ENCODE results near the gene NIT1.

The NIT1 gene

GRCh38 chr1:161117759-161118581 is at the start of gene NIT1, which contains the start of gene PFDN2:
NIT1 (plus strand) TSS chr1:161118105; CDS start chr1:161118177, 72 bp downstream.
PFDN2 (minus strand) TSS chr1:161118037; CDS start chr1:161118026, 11 bp downstream.
- Histone ChIP-seq H3K4me1 (ENCODE audit: control insufficient read depth, insufficient read depth, low read length, unreplicated experiment) (peaks cover 40% of the 10 kb centered on the region), H3K4me3 (ENCODE audit: low read depth, low read length) (peak within 1 kb of the TSS; percentile 93), H3K36me3 (ENCODE audit: insufficient read depth, low read length) (peaks cover 14% of the 10 kb centered on the region; the same call in 1 of the 2 replicates), H2AFZ (ENCODE audit: low read length, unreplicated experiment) (peak within 1 kb of the TSS; percentile 92), H3K27me3 (ENCODE audit: insufficient read depth, low read length) (no peaks in the 10 kb centered on the region), H3K27ac (ENCODE audit: low read depth, low read length) (peak within 1 kb of the TSS; percentile 87), H3K79me2 (ENCODE audit: control insufficient read depth, insufficient read depth, low read length, unreplicated experiment) (peaks cover 57% of the 10 kb centered on the region)

GRCh38 chr1:161068306-161069234 is 49.3 kb upstream of the NIT1 start:
- 0 out of 2 replicates have a peak, but pooled peaks cover 3% of the 10 kb centered on the region for H3K27me3 ChIP-seq (ENCODE audit: insufficient read depth, low read length)
- H3K79me2 ChIP-seq (ENCODE audit: control insufficient read depth, insufficient read depth, low read length, unreplicated experiment): no peaks in the 10 kb centered on the region
- no peaks in the 10 kb centered on the region for H3K36me3 ChIP-seq (ENCODE audit: insufficient read depth, low read length)
- no peak overlapping the region for H3K4me3 ChIP-seq (ENCODE audit: low read depth, low read length)
- H3K4me1 ChIP-seq (ENCODE audit: control insufficient read depth, insufficient read depth, low read length, unreplicated experiment): no peaks in the 10 kb centered on the region
- H2AFZ ChIP-seq (ENCODE audit: low read length, unreplicated experiment): no peak overlapping the region
- no peak overlapping the region for H3K27ac ChIP-seq (ENCODE audit: low read depth, low read length)

GRCh38 chr1:161069241-161069640 is 48.7 kb upstream of the NIT1 start:
- H3K79me2 ChIP-seq (ENCODE audit: control insufficient read depth, insufficient read depth, low read length, unreplicated experiment): no peaks in the 10 kb centered on the region
- no peaks in the 10 kb centered on the region for H3K27me3 ChIP-seq (ENCODE audit: insufficient read depth, low read length)
- H3K4me1 ChIP-seq (ENCODE audit: control insufficient read depth, insufficient read depth, low read length, unreplicated experiment): no peaks in the 10 kb centered on the region
- H2AFZ ChIP-seq (ENCODE audit: low read length, unreplicated experiment): no peak overlapping the region
- H3K27ac ChIP-seq (ENCODE audit: low read depth, low read length): no peak overlapping the region
- no peaks in the 10 kb centered on the region for H3K36me3 ChIP-seq (ENCODE audit: insufficient read depth, low read length)
- H3K4me3 ChIP-seq (ENCODE audit: low read depth, low read length): no peak overlapping the region

GRCh38 chr1:161069731-161070270 is 48.1 kb upstream of the NIT1 start, which contains the start of gene ARHGAP30:
ARHGAP30 (minus strand) TSS chr1:161069891; CDS start chr1:161069624, 267 bp downstream.
- Histone ChIP-seq H3K4me3 (ENCODE audit: low read depth, low read length) (no peak within 1 kb of the TSS), H3K4me1 (ENCODE audit: control insufficient read depth, insufficient read depth, low read length, unreplicated experiment) (no peaks in the 10 kb centered on the region), H3K27ac (ENCODE audit: low read depth, low read length) (no peak within 1 kb of the TSS)

GRCh38 chr1:161070761-161071160 is 47.1 kb upstream of the NIT1 start:
- Histone ChIP-seq H3K36me3 (ENCODE audit: insufficient read depth, low read length) (no peaks in the 10 kb centered on the region), H3K4me1 (ENCODE audit: control insufficient read depth, insufficient read depth, low read length, unreplicated experiment) (no peaks in the 10 kb centered on the region), H3K4me3 (ENCODE audit: low read depth, low read length) (no peak overlapping the region), H2AFZ (ENCODE audit: low read length, unreplicated experiment) (no peak overlapping the region), H3K27ac (ENCODE audit: low read depth, low read length) (no peak overlapping the region), H3K79me2 (ENCODE audit: control insufficient read depth, insufficient read depth, low read length, unreplicated experiment) (no peaks in the 10 kb centered on the region), H3K27me3 (ENCODE audit: insufficient read depth, low read length) (no peaks in the 10 kb centered on the region)

More at GRCh38 chr1:161069731-161070270, 48.1 kb upstream of the NIT1 start, which contains the start of gene ARHGAP30:
- Histone ChIP-seq H3K36me3 (ENCODE audit: insufficient read depth, low read length) (no peaks in the 10 kb centered on the region), H2AFZ (ENCODE audit: low read length, unreplicated experiment) (no peak within 1 kb of the TSS), H3K27me3 (ENCODE audit: insufficient read depth, low read length) (no peaks in the 10 kb centered on the region), H3K79me2 (ENCODE audit: control insufficient read depth, insufficient read depth, low read length, unreplicated experiment) (no peaks in the 10 kb centered on the region)

GRCh38 chr1:161071886-161072371 is 46.0 kb upstream of the NIT1 start:
- H3K27ac ChIP-seq (ENCODE audit: low read depth, low read length): no peak overlapping the region
- H3K4me1 ChIP-seq (ENCODE audit: control insufficient read depth, insufficient read depth, low read length, unreplicated experiment): no peaks in the 10 kb centered on the region
- H3K4me3 ChIP-seq (ENCODE audit: low read depth, low read length): no peak overlapping the region
- H2AFZ ChIP-seq (ENCODE audit: low read length, unreplicated experiment): no peak overlapping the region
- H3K79me2 ChIP-seq (ENCODE audit: control insufficient read depth, insufficient read depth, low read length, unreplicated experiment): no peaks in the 10 kb centered on the region
- H3K27me3 ChIP-seq (ENCODE audit: insufficient read depth, low read length): no peaks in the 10 kb centered on the region
- H3K36me3 ChIP-seq (ENCODE audit: insufficient read depth, low read length): no peaks in the 10 kb centered on the region

GRCh38 chr1:161072751-161073449 is 45.0 kb upstream of the NIT1 start:
- Histone ChIP-seq H3K4me1 (ENCODE audit: control insufficient read depth, insufficient read depth, low read length, unreplicated experiment) (no peaks in the 10 kb centered on the region), H3K4me3 (ENCODE audit: low read depth, low read length) (no peak overlapping the region), H3K79me2 (ENCODE audit: control insufficient read depth, insufficient read depth, low read length, unreplicated experiment) (no peaks in the 10 kb centered on the region), H3K27ac (ENCODE audit: low read depth, low read length) (no peak overlapping the region), H3K36me3 (ENCODE audit: insufficient read depth, low read length) (no peaks in the 10 kb centered on the region), H2AFZ (ENCODE audit: low read length, unreplicated experiment) (no peak overlapping the region), H3K27me3 (ENCODE audit: insufficient read depth, low read length) (no peaks in the 10 kb centered on the region)

- Histone ChIP-seq H3K36me3 (ENCODE audit: insufficient read depth, low read length) (no peaks in the 10 kb centered on the region), H3K27ac (ENCODE audit: low read depth, low read length) (no peak overlapping the region), H3K4me1 (ENCODE audit: control insufficient read depth, insufficient read depth, low read length, unreplicated experiment) (no peaks in the 10 kb centered on the region), H2AFZ (ENCODE audit: low read length, unreplicated experiment) (no peak overlapping the region), H3K4me3 (ENCODE audit: low read depth, low read length) (no peak overlapping the region), H3K27me3 (ENCODE audit: insufficient read depth, low read length) (no peaks in the 10 kb centered on the region), H3K79me2 (ENCODE audit: control insufficient read depth, insufficient read depth, low read length, unreplicated experiment) (no peaks in the 10 kb centered on the region)
Observed at GRCh38 chr1:161073474-161074121, 44.3 kb upstream of the NIT1 start.

GRCh38 chr1:161074676-161075368 is 43.1 kb upstream of the NIT1 start:
- Histone ChIP-seq H3K4me1 (ENCODE audit: control insufficient read depth, insufficient read depth, low read length, unreplicated experiment) (no peaks in the 10 kb centered on the region), H3K79me2 (ENCODE audit: control insufficient read depth, insufficient read depth, low read length, unreplicated experiment) (no peaks in the 10 kb centered on the region), H3K27ac (ENCODE audit: low read depth, low read length) (no peak overlapping the region), H2AFZ (ENCODE audit: low read length, unreplicated experiment) (no peak overlapping the region), H3K4me3 (ENCODE audit: low read depth, low read length) (no peak overlapping the region), H3K27me3 (ENCODE audit: insufficient read depth, low read length) (no peaks in the 10 kb centered on the region), H3K36me3 (ENCODE audit: insufficient read depth, low read length) (no peaks in the 10 kb centered on the region)
